GM06990 (cell line): ENCODE measurements around the gene PRSS50.

Experiments
- DNase-seq: peaks from one replicate; pipeline ENCODE4 v3.0.0-alpha.2; 2011; ENCODE audit not compliant: insufficient read length; ENCODE audit errors: extremely low read depth
- H3K27me3 ChIP-seq: replicated peaks from 2 replicates; pipeline ENCODE4 v1.6.0; 2011; ENCODE audit warnings: low read length; ENCODE audit not compliant: control insufficient read depth, insufficient read depth
- H3K36me3 ChIP-seq: 2 replicates; pipeline ENCODE4 v1.5.1; 2011; ENCODE audit warnings: low read length; ENCODE audit not compliant: control insufficient read depth, insufficient read depth
- H3K4me3 ChIP-seq: replicated peaks from 2 replicates; pipeline ENCODE4 v1.5.1; 2011; ENCODE audit warnings: low read depth, mild to moderate bottlenecking, control low read depth, low read length
- TF ChIP-seq, protein P1 (sequence below): IDR thresholded peaks from 2 replicates; pipeline ENCODE4 v1.5.1; 2011; ENCODE audit warnings: low read length, control low read depth, mild to moderate bottlenecking, inconsistent platforms; ENCODE audit not compliant: insufficient read depth, poor library complexity, severe bottlenecking

The PRSS50 gene

GRCh38 chr3:46731795-46732194 is 14.1 kb upstream of the PRSS50 start:
- TF ChIP-seq, protein P1, sequence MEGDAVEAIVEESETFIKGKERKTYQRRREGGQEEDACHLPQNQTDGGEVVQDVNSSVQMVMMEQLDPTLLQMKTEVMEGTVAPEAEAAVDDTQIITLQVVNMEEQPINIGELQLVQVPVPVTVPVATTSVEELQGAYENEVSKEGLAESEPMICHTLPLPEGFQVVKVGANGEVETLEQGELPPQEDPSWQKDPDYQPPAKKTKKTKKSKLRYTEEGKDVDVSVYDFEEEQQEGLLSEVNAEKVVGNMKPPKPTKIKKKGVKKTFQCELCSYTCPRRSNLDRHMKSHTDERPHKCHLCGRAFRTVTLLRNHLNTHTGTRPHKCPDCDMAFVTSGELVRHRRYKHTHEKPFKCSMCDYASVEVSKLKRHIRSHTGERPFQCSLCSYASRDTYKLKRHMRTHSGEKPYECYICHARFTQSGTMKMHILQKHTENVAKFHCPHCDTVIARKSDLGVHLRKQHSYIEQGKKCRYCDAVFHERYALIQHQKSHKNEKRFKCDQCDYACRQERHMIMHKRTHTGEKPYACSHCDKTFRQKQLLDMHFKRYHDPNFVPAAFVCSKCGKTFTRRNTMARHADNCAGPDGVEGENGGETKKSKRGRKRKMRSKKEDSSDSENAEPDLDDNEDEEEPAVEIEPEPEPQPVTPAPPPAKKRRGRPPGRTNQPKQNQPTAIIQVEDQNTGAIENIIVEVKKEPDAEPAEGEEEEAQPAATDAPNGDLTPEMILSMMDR: no peak
- no peaks in the 10 kb centered on the region for H3K36me3 ChIP-seq
- no peak for DNase-seq

GRCh38 chr3:46730819-46731218 is 13.2 kb upstream of the PRSS50 start:
- H3K4me3 ChIP-seq: no peak overlapping the region
- no peaks in the 10 kb centered on the region for H3K36me3 ChIP-seq
- no peak for DNase-seq
- peaks cover 1% of the 10 kb centered on the region for H3K27me3 ChIP-seq
- TF ChIP-seq, protein P1: no peak

More at GRCh38 chr3:46731795-46732194, 14.1 kb upstream of the PRSS50 start:
- Histone ChIP-seq H3K4me3 (no peak overlapping the region), H3K27me3 (peaks cover 1% of the 10 kb centered on the region)

DNA sequence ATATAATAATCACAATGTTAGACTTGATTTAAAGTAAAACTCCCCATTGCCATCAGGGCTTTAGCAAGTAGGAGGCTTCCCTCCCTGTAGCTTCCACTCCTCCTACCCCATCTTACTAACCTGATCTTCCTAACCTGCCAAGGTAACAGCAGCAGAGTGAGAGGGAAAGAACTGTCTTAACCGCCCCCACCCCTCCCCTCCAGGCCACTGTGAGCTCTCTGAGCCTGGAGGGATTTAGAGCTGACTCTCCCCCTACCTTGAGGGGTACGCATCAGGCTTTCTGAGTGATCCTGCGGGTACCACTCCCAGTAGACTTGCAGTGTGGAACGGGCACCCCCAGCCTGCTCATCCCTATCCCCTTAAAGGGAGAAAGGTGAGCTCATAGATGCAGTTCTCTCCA is 11.4 kb upstream of the PRSS50 start:
- Histone ChIP-seq H3K36me3 (no peaks in the 10 kb centered on the region), H3K27me3 (peaks cover 1% of the 10 kb centered on the region), H3K4me3 (no peak overlapping the region)
- DNase-seq: no peak
- TF ChIP-seq, protein P1: no peak

- TF ChIP-seq, protein P1: no peak
- no peak for DNase-seq
- Histone ChIP-seq H3K27me3 (no peaks in the 10 kb centered on the region), H3K4me3 (no peak overlapping the region), H3K36me3 (no peaks in the 10 kb centered on the region)
Observed at GRCh38 chr3:46725621-46726314, 8.1 kb upstream of the PRSS50 start.

DNA sequence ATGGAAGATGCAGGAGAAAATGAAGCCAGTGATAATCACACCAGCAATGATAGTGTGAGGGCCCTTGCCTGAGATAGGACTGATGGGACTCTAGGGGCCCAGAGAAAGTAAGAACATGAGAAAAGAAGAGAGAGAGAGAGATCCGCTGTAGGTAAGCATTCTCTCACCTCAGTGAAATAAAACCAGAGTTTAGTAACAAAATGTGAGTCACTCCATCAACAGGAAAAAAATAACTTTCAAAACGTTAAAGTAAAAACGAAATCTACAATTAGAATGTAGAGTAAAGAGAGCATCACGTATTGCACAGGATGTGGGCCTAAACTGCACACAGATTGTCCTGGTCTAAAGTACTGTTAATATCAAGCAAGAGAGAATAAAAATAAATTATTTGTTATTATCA is 6.8 kb upstream of the PRSS50 start:
- H3K27me3 ChIP-seq: no peaks in the 10 kb centered on the region
- H3K36me3 ChIP-seq: no peaks in the 10 kb centered on the region
- TF ChIP-seq, protein P1: no peak
- no peak for DNase-seq
- H3K4me3 ChIP-seq: no peak overlapping the region

GRCh38 chr3:46722443-46722842 is 4.8 kb upstream of the PRSS50 start:
- H3K36me3 ChIP-seq: no peaks in the 10 kb centered on the region
- DNase-seq: no peak
- H3K4me3 ChIP-seq: no peak overlapping the region
- TF ChIP-seq, protein P1: no peak
- no peaks in the 10 kb centered on the region for H3K27me3 ChIP-seq
